ENCODE data around the gene MRGPRD.

Gene MRGPRD

DNA sequence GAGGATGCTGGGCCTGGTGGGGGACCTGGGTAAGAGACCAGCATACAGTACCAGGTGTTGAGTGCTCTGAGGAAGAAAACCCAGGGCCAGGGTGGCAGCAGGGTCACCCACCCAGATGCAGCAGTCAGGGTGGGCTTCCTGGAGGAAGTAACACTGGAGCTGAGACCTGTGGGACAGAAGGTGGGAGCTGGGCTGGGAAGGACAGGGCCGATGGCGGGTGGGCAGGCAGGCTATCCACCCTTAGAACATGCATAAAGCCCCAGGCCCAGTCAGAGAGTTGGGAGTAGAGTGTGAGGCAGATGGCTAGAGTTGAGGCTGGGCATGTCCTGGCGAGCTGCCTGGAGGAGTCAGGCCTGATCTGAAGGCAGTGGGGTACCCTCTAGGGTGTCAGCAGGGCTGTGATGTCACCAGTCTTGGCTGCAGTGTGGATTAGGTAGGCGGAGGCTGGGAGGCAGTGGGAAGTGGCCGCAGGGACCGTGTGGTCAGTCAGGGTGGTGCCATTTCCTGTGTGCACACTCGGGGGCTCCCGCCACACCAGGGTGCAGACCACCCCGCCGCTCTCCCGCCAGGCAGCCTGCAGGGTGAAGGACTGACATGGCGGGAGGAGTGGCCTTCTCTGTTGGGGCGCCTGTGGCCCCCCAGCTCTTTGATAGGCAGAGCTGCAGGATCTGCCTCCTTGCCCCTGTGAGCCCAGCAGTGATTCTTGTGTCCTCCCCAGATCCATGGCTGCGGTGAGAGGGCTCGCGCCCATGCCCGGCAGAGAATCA lies 41.8 kb downstream of the MRGPRD start:
- DNase-seq (ENCODE audit: low read depth), result no peak
- no peak overlapping the region for H3K4me3 ChIP-seq (ENCODE audit: low read depth, low read length)
- no peak for TF ChIP-seq CTCF (IDR thresholded peaks at IDR 0.05; ENCODE audit: insufficient read depth, low read depth, low read length, missing control alignments)

DNA sequence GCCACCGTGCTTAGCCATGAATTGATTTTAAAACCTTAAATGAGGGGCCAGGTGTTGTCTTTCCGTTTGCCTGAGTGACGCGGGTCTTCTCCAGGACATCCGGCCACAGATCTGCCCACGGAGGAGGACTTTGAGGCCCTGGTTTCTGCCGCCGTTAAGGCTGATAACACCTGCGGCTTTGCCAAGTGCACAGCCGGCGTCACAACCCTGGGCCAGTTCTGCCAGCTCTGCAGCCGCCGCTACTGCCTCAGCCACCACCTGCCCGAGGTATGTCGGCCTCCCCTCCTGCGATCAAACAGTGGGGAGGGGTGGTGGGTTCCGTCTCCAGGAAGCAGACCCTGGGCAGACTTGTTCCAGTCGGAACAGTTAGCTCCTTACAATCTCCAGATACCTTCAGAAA lies 42.7 kb downstream of the MRGPRD start:
- DNase-seq (ENCODE audit: low read depth), result no peak
- TF ChIP-seq CTCF (IDR thresholded peaks at IDR 0.05; ENCODE audit: insufficient read depth, low read depth, low read length, missing control alignments), result no peak
- H3K4me3 ChIP-seq (ENCODE audit: low read depth, low read length), result no peak overlapping the region

GRCh38 chr11:68936676-68937620 lies 43.8 kb downstream of the MRGPRD start:
- H3K4me3 ChIP-seq (ENCODE audit: low read depth, low read length), result no peak overlapping the region
- no peak for TF ChIP-seq CTCF (IDR thresholded peaks at IDR 0.05; ENCODE audit: insufficient read depth, low read depth, low read length, missing control alignments)
- no peak for DNase-seq (ENCODE audit: low read depth)

GRCh38 chr11:68936358-68936636 lies 44.5 kb downstream of the MRGPRD start:
- H3K4me3 ChIP-seq (ENCODE audit: low read depth, low read length), result no peak overlapping the region
- no peak for DNase-seq (ENCODE audit: low read depth)
- TF ChIP-seq CTCF (IDR thresholded peaks at IDR 0.05; ENCODE audit: insufficient read depth, low read depth, low read length, missing control alignments), result no peak

- no peak for DNase-seq (ENCODE audit: low read depth)
- H3K4me3 ChIP-seq (ENCODE audit: low read depth, low read length), result no peak overlapping the region
- TF ChIP-seq CTCF (IDR thresholded peaks at IDR 0.05; ENCODE audit: insufficient read depth, low read depth, low read length, missing control alignments), result no peak
Measured at GRCh38 chr11:68935516-68936357, 45.0 kb downstream of the MRGPRD start.

- no peak overlapping the region for H3K4me3 ChIP-seq (ENCODE audit: low read depth, low read length)
- DNase-seq (ENCODE audit: low read depth), result no peak
- TF ChIP-seq CTCF (IDR thresholded peaks at IDR 0.05; ENCODE audit: insufficient read depth, low read depth, low read length, missing control alignments), result no peak
Measured at GRCh38 chr11:68935066-68935465, 45.7 kb downstream of the MRGPRD start.
